GM12864 (cell line): Measurements from ENCODE around the gene FAM180A.
"Not testable (repeated sequence)": the region's sequence is repeated elsewhere in the genome, so short reads cannot be mapped to it uniquely, and the experiment has no call there.

Experiments used
- DNase-seq: peaks from one replicate; pipeline ENCODE4 v3.0.0-alpha.2; 2011; ENCODE audit warnings: low read depth
- H3K4me3 ChIP-seq: 2 replicates; pipeline ENCODE4 v1.5.1; 2011; ENCODE audit warnings: mild to moderate bottlenecking, low read depth, low read length, control low read depth
- CTCF ChIP-seq: IDR thresholded peaks from 2 replicates; pipeline ENCODE4 v1.5.1; 2011; ENCODE audit warnings: low read depth, mild to moderate bottlenecking, moderate library complexity, low read length, control low read depth, inconsistent platforms; ENCODE audit errors: missing control alignments

The FAM180A gene

GRCh38 chr7:135743907-135744731 lies 4.5 kb downstream of the FAM180A start:
- no peak for DNase-seq
- no peak for TF ChIP-seq CTCF
- H3K4me3 ChIP-seq, result no peak overlapping the region

GRCh38 chr7:135742371-135742770 lies 6.2 kb downstream of the FAM180A start:
- no peak overlapping the region for H3K4me3 ChIP-seq
- DNase-seq, result no peak
- TF ChIP-seq CTCF, result no peak

GRCh38 chr7:135741905-135742304 lies 6.7 kb downstream of the FAM180A start:
- TF ChIP-seq CTCF, result no peak
- DNase-seq, result no peak
- H3K4me3 ChIP-seq, result no peak overlapping the region

- no peak for TF ChIP-seq CTCF
- no peak for DNase-seq
- H3K4me3 ChIP-seq, result no peak overlapping the region
These were observed 7.7 kb downstream of the FAM180A start for GRCh38 chr7:135740889-135741288.

GRCh38 chr7:135737306-135737647 lies 11.3 kb downstream of the FAM180A start:
- DNase-seq, H3K4me3 ChIP-seq: not testable (repeated sequence)

- no peak overlapping the region for H3K4me3 ChIP-seq
- no peak for DNase-seq
- no peak for TF ChIP-seq CTCF
These were observed 11.9 kb downstream of the FAM180A start for GRCh38 chr7:135736586-135737305.

GRCh38 chr7:135734343-135734689 lies 14.3 kb downstream of the FAM180A start:
- no peak for TF ChIP-seq CTCF
- H3K4me3 ChIP-seq, result no peak overlapping the region
- DNase-seq, result no peak
